Measurements from ENCODE around the gene GPR183.

The GPR183 gene

GRCh38 chr13:99339736-99340397, 32.7 kb upstream of the GPR183 start:
- TF ChIP-seq, protein P1, sequence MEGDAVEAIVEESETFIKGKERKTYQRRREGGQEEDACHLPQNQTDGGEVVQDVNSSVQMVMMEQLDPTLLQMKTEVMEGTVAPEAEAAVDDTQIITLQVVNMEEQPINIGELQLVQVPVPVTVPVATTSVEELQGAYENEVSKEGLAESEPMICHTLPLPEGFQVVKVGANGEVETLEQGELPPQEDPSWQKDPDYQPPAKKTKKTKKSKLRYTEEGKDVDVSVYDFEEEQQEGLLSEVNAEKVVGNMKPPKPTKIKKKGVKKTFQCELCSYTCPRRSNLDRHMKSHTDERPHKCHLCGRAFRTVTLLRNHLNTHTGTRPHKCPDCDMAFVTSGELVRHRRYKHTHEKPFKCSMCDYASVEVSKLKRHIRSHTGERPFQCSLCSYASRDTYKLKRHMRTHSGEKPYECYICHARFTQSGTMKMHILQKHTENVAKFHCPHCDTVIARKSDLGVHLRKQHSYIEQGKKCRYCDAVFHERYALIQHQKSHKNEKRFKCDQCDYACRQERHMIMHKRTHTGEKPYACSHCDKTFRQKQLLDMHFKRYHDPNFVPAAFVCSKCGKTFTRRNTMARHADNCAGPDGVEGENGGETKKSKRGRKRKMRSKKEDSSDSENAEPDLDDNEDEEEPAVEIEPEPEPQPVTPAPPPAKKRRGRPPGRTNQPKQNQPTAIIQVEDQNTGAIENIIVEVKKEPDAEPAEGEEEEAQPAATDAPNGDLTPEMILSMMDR (IDR thresholded peaks at IDR 0.05; ENCODE audit: control insufficient read depth, extremely low read depth, insufficient read depth) = no peak
- no peak for DNase-seq (ENCODE audit: low read depth)
- peak overlapping the region; percentile 38 for H3K4me3 ChIP-seq (ENCODE audit: low read depth, low read length)

DNA sequence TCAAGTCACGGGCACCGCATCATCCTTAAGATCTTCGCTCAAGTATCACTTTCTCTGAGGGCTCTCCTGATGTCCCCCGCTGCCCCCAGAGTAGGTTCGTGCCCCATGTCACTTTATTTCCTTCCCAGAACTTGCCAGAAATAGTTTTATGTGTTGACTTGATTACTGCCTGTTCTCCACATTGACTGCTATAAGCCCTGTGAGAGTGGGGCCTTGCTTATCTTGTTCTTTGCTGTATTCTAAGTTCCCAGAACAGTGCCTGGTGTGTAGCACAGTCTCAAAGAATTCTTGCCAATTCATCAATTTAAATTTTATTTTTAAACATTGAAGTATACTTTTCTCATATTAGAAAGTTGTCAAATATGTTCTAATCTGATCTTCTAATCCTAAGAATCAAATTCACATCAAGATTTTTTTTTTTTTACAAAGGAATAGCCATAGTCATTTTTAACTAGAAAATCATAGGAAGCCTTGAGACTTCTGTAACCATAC, 32.1 kb upstream of the GPR183 start:
- no peak for DNase-seq (ENCODE audit: low read depth)
- H3K4me3 ChIP-seq (ENCODE audit: low read depth, low read length) = no peak overlapping the region
- TF ChIP-seq, protein P1 (IDR thresholded peaks at IDR 0.05; ENCODE audit: control insufficient read depth, extremely low read depth, insufficient read depth) = no peak

GRCh38 chr13:99335603-99336002, 28.4 kb upstream of the GPR183 start:
- DNase-seq (ENCODE audit: low read depth) = no peak
- TF ChIP-seq, protein P1 (IDR thresholded peaks at IDR 0.05; ENCODE audit: control insufficient read depth, extremely low read depth, insufficient read depth) = no peak
- H3K4me3 ChIP-seq (ENCODE audit: low read depth, low read length) = no peak overlapping the region

DNA sequence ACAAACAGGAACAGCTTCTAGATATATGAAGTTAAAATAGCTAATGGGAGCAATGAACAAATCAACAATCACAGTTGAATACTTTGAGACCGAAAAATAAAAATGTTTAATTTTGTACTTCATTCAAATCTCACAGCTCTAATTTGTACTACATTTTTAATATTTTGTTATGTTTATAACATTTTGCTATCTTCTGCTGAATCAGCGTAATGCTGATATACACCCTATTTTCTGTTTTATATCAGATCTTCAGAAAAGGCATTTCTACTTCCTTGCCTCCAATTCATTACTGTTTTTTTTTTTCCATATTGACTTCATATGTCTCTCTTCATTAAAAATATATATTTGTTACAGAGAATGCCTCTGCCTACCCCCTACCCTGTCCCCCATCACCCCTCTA, 27.9 kb upstream of the GPR183 start:
- H3K4me3 ChIP-seq (ENCODE audit: low read depth, low read length) = no peak overlapping the region
- TF ChIP-seq, protein P1 (IDR thresholded peaks at IDR 0.05; ENCODE audit: control insufficient read depth, extremely low read depth, insufficient read depth) = no peak
- DNase-seq (ENCODE audit: low read depth) = no peak

GRCh38 chr13:99334221-99334620, 27.0 kb upstream of the GPR183 start:
- no peak overlapping the region for H3K4me3 ChIP-seq (ENCODE audit: low read depth, low read length)
- TF ChIP-seq, protein P1 (IDR thresholded peaks at IDR 0.05; ENCODE audit: control insufficient read depth, extremely low read depth, insufficient read depth) = no peak
- no peak for DNase-seq (ENCODE audit: low read depth)

- TF ChIP-seq, protein P1 (IDR thresholded peaks at IDR 0.05; ENCODE audit: control insufficient read depth, extremely low read depth, insufficient read depth) = no peak
These were observed 25.3 kb upstream of the GPR183 start for GRCh38 chr13:99332456-99332855.

DNA sequence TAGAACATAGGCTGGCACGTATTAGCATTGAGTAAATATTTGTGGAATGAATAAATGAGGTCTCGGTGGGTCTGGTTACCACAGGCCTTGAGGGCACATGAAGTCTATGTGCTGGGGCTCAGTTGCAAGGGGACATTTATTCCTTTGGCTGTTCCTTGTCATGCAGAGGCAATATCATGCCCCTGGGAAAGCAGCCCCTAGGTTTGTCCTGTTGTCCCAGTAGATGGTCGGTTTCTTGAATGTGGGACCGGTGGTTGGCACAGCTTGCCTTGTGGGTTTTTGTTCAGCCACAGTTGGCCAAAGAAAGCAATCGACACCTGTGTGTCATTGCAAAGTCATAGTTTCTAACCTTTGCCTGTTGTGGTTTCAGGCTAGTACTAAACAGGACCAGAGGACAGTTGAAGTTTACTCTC, 24.7 kb upstream of the GPR183 start:
- no peak overlapping the region for H3K4me3 ChIP-seq (ENCODE audit: low read depth, low read length)
- TF ChIP-seq, protein P1 (IDR thresholded peaks at IDR 0.05; ENCODE audit: control insufficient read depth, extremely low read depth, insufficient read depth) = no peak
- no peak for DNase-seq (ENCODE audit: low read depth)

More at GRCh38 chr13:99332456-99332855, 25.3 kb upstream of the GPR183 start:
- no peak for DNase-seq (ENCODE audit: low read depth)
- no peak overlapping the region for H3K4me3 ChIP-seq (ENCODE audit: low read depth, low read length)

Data from LNCaP clone FGC (cell line).